GM06990 (cell line): ENCODE results near the gene ZSCAN5C.
"Not testable (repeated sequence)": the region's sequence is repeated elsewhere in the genome, so short reads cannot be mapped to it uniquely, and the experiment has no call there.

Source experiments
- DNase-seq: peaks from one replicate; pipeline ENCODE4 v3.0.0-alpha.2; 2011; ENCODE audit not compliant: insufficient read length; ENCODE audit errors: extremely low read depth
- H3K27me3 ChIP-seq: replicated peaks from 2 replicates; pipeline ENCODE4 v1.6.0; 2011; ENCODE audit warnings: low read length; ENCODE audit not compliant: control insufficient read depth, insufficient read depth
- H3K36me3 ChIP-seq: 2 replicates; pipeline ENCODE4 v1.5.1; 2011; ENCODE audit warnings: low read length; ENCODE audit not compliant: control insufficient read depth, insufficient read depth
- H3K4me3 ChIP-seq: replicated peaks from 2 replicates; pipeline ENCODE4 v1.5.1; 2011; ENCODE audit warnings: low read depth, mild to moderate bottlenecking, control low read depth, low read length
- TF ChIP-seq, protein P1 (sequence below): IDR thresholded peaks from 2 replicates; pipeline ENCODE4 v1.5.1; 2011; ENCODE audit warnings: low read length, control low read depth, mild to moderate bottlenecking, inconsistent platforms; ENCODE audit not compliant: insufficient read depth, poor library complexity, severe bottlenecking

The ZSCAN5C gene

DNA sequence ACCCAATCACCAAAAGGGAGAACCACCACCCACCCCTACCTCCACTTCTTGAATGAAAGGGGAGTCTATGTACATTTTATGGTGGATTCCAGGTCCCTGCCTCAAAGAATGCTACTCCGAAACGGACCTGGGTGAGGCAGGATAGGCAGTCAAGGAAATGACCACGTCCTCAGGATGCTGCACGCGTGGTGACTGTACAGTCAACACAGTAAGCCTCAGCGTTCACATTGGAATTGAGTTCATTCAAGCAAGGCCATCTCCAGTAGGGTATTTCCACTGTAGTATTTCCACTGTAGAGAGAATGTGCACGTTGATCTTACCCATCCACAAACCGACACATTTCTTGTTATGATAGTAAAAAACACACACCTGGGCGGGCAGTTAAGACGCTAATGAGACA lies 16.9 kb downstream of the ZSCAN5C start:
- DNase-seq: no peak
- no peaks in the 10 kb centered on the region for H3K36me3 ChIP-seq
- no peaks in the 10 kb centered on the region for H3K27me3 ChIP-seq
- TF ChIP-seq, protein P1, sequence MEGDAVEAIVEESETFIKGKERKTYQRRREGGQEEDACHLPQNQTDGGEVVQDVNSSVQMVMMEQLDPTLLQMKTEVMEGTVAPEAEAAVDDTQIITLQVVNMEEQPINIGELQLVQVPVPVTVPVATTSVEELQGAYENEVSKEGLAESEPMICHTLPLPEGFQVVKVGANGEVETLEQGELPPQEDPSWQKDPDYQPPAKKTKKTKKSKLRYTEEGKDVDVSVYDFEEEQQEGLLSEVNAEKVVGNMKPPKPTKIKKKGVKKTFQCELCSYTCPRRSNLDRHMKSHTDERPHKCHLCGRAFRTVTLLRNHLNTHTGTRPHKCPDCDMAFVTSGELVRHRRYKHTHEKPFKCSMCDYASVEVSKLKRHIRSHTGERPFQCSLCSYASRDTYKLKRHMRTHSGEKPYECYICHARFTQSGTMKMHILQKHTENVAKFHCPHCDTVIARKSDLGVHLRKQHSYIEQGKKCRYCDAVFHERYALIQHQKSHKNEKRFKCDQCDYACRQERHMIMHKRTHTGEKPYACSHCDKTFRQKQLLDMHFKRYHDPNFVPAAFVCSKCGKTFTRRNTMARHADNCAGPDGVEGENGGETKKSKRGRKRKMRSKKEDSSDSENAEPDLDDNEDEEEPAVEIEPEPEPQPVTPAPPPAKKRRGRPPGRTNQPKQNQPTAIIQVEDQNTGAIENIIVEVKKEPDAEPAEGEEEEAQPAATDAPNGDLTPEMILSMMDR: no peak
- no peak overlapping the region for H3K4me3 ChIP-seq

DNA sequence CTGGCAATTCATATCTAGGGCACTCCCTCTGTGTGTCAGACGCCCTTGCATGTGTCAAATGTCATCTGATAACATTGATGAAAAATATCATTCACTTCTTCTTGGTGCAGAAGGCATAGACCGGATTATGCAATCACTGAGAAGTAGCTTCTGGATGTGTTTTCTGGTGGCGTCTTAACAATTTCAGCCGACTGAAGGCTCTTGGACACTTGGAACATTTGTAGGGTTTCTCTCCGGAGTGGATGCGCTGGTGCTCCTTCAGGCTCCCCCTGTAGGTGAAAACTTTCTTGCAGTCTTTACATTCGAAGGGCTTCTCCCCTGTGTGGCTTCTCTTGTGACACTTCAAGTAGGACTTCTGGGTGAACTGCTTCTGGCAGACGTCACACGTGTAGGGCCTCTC lies 19.4 kb downstream of the ZSCAN5C start:
- not testable (repeated sequence) for H3K36me3 ChIP-seq, H3K4me3 ChIP-seq, DNase-seq, H3K27me3 ChIP-seq

DNA sequence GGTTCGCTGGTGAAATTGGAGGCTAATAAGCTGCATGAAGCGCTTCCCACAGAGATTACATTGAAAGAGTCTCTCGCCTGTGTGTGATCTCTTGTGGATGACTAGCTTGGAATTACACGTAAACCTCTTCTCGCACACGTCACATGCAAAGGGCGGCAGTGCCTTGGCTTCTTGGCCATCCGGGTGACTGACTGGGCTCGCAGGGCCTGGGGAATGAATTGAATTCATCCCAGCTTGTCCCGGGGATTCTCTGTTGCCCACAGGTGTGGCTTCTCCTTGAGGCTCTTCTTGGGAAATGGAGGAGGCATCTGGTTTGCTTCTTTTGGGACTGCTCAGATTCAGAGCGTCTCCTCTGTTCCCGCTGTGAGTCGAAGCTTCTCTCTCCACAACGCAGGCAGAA lies 19.8 kb downstream of the ZSCAN5C start:
- Histone ChIP-seq H3K27me3 (no peaks in the 10 kb centered on the region), H3K36me3 (no peaks in the 10 kb centered on the region), H3K4me3 (no peak overlapping the region)
- TF ChIP-seq, protein P1: no peak
- no peak for DNase-seq

DNA sequence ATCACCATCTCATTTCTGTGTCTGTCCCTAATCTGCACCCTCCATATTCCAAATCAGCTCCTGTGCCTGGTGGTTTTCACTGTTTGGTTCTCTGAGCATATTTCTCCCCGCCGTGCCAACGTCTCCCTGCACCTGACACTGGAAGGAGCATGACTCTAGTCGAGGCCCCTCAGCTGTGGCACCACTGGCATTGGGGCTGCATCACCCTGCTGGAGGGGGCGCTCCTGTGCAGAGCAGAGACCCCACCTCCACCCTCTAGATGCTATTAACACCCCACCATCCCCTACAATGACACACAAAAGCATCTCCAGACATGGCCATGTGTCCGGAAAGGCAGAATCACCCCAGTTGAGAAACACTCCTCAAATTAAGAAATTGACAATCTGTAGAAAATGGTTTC lies 20.8 kb downstream of the ZSCAN5C start:
- TF ChIP-seq, protein P1: no peak
- DNase-seq: no peak
- H3K27me3 ChIP-seq: no peaks in the 10 kb centered on the region
- no peaks in the 10 kb centered on the region for H3K36me3 ChIP-seq
- H3K4me3 ChIP-seq: no peak overlapping the region

DNA sequence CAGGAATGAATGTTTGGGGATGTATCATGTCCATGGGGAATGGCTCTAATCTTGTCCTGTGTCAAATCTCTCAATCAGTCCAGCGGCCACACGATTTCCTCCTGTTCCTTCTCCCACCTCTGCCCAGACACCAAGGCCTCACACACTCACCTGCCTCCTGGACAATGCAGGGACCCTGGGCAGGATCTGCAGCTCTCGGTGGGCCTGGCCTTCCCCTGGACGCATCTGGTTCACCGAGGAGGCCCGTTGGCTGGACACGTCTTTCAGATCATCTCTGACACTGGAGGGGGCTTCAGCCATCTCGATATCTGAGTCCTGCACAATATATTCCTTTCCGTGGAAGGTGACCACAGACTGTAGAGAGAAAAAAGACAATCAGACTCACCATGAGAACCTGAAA lies 21.4 kb downstream of the ZSCAN5C start:
- TF ChIP-seq, protein P1: no peak
- no peaks in the 10 kb centered on the region for H3K36me3 ChIP-seq
- no peaks in the 10 kb centered on the region for H3K27me3 ChIP-seq
- DNase-seq: no peak
- no peak overlapping the region for H3K4me3 ChIP-seq

DNA sequence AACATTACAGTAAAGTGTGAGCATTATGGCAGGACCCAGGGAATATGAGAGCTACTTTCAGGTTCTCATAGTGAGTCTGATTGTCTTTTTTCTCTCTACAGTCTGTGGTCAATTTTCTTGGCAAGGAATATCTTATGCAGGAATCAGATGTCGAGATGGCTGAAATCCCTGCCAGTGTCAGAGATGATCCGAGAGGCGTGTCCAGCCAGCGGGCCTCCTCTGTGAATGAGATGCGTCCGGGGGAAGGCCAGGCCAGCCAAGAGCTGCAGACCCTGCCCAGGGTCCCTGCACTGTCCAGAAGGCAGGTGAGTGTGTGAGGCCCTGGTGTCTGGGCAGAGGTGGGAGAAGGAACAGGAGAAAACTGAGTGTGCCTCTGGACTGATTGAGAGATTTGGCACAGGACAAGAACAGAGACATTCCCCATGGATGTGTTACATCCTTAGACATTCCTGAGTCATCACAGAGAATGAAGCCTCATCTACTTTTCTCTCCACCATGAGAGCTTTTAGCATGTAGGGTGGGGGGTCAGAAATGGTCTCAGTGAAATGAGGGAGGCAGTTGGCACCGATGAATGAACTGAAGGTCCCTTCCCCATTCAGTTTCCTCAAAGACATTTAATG lies 43.2 kb downstream of the ZSCAN5C start:
- Histone ChIP-seq H3K4me3 (no peak overlapping the region), H3K27me3 (no peaks in the 10 kb centered on the region), H3K36me3 (no peaks in the 10 kb centered on the region)
- TF ChIP-seq, protein P1: no peak
- no peak for DNase-seq

DNA sequence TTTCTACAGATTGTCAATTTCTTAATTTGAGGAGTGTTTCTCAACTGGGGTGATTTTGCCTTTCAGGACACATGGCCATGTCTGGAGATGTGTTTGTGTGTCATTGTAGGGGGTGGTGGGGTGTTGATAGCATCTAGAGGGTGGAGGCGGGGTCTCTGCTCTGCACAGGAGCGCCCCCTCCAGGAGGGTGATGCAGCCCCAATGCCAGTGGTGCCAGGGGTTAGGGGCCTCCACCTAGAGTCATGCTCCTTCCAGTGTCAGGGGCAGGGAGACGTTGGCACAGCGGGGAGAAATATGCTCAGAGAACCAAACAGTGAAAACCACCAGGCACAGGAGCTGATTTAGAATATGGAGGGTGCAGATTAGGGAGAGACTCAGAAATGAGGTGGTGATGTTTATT lies 43.7 kb downstream of the ZSCAN5C start:
- H3K4me3 ChIP-seq, DNase-seq, H3K36me3 ChIP-seq, H3K27me3 ChIP-seq: not testable (repeated sequence)

DNA sequence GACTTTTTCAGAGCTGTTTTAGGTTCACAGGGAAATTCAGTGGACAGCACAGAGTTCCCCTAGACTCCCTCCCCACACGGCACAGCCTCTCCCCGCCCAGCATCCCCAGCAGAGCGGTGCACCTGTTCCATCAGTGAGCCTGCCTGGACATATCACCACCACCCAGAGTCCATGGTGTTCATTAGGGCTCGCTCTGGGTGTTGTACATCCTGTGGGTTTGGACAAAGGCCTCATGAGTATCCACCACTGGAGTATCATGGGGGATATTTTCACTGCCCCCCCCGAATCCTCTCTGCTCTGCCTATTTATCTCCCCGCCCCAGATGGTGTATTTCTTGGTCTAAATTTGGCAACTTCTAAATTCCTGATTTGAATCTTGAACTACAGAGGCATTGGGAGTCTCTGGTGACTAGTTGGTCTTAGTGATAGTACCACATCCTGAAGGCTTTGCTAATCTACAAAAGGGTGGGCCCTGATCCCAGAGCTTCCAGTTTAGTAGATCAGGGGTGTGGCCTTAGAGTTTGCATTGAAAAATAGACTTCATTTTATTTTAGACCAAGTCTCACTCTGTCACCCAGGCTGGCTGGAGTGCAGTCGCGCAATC lies 46.8 kb downstream of the ZSCAN5C start:
- not testable (repeated sequence) for H3K27me3 ChIP-seq, H3K36me3 ChIP-seq, H3K4me3 ChIP-seq, DNase-seq
